Neuronal stem cell (in vitro differentiated cells): ENCODE measurements around the gene HLA-DOA.

Source experiments
- DNase-seq: peaks from one replicate; pipeline ENCODE4 v3.0.0-alpha.2; 2013; ENCODE audit warnings: low spot score
- H2AFZ ChIP-seq: one replicate; pipeline ENCODE4 v1.6.1; 2013; ENCODE audit warnings: mild to moderate bottlenecking, low read length, inconsistent platforms
- H2AK5ac ChIP-seq: 2 replicates; pipeline ENCODE4 v1.6.1; 2013; ENCODE audit warnings: low read depth, mild to moderate bottlenecking, inconsistent platforms, low read length, moderate library complexity, mixed read lengths
- H2BK120ac ChIP-seq: 2 replicates; pipeline ENCODE4 v1.6.1; 2013; ENCODE audit warnings: low read depth, mild to moderate bottlenecking, inconsistent platforms, low read length, moderate library complexity, mixed read lengths
- H2BK12ac ChIP-seq: one replicate; pipeline ENCODE4 v1.6.1; 2013; ENCODE audit warnings: low read length, inconsistent platforms
- H2BK15ac ChIP-seq: 2 replicates; pipeline ENCODE4 v1.6.1; 2013; ENCODE audit warnings: mild to moderate bottlenecking, low read length, inconsistent platforms, mixed read lengths
- H2BK5ac ChIP-seq: one replicate; pipeline ENCODE4 v1.6.1; 2013; ENCODE audit warnings: inconsistent platforms, mild to moderate bottlenecking, low read length, moderate library complexity
- H3K14ac ChIP-seq: one replicate; pipeline ENCODE4 v1.6.1; 2013; ENCODE audit warnings: low read length, inconsistent platforms
- H3K18ac ChIP-seq: 2 replicates; pipeline ENCODE4 v1.6.1; 2013; ENCODE audit warnings: low read length, inconsistent platforms
- H3K23ac ChIP-seq: 2 replicates; pipeline ENCODE4 v1.6.1; 2013; ENCODE audit warnings: low read depth, mild to moderate bottlenecking, mixed read lengths, low read length, inconsistent platforms; ENCODE audit not compliant: poor library complexity
- H3K27ac ChIP-seq: replicated peaks from 3 replicates; pipeline ENCODE4 v1.5.1; 2013; ENCODE audit warnings: low read length, inconsistent platforms
- H3K27me3 ChIP-seq, 3 experiments: 2 replicates each; pipeline ENCODE4 v1.6.1; 2013; ENCODE audit warnings: low read length in 3 of 3, mild to moderate bottlenecking in 2 of 3, inconsistent platforms in 1 of 3, low read depth in 1 of 3, mixed read lengths in 1 of 3, moderate library complexity in 1 of 3; ENCODE audit not compliant: control insufficient read depth in 3 of 3, insufficient read depth in 3 of 3
- H3K36me3 ChIP-seq, 2 donors: replicated peaks in 1 of 2; 2 replicates each; pipeline ENCODE4 v1.6.1; 2013; ENCODE audit warnings: low read length in 2 of 2; ENCODE audit not compliant: control insufficient read depth in 2 of 2, insufficient read depth in 2 of 2
- H3K4ac ChIP-seq: 2 replicates; pipeline ENCODE4 v1.6.1; 2013; ENCODE audit warnings: inconsistent platforms, mild to moderate bottlenecking, low read length, moderate library complexity
- H3K4me1 ChIP-seq, 2 donors: 1 replicate in 1 of 2; 2 replicates in 1 of 2; pipeline ENCODE4 v1.6.1; 2013; ENCODE audit warnings: low read length in 2 of 2, low read depth in 1 of 2; ENCODE audit not compliant: control insufficient read depth in 2 of 2, insufficient read depth in 1 of 2
- H3K4me2 ChIP-seq: one replicate; pipeline ENCODE4 v1.6.1; 2013; ENCODE audit warnings: mild to moderate bottlenecking, low read length, inconsistent platforms; ENCODE audit not compliant: insufficient read depth, poor library complexity, severe bottlenecking
- H3K4me3 ChIP-seq, 2 donors: 2 replicates each; pipeline ENCODE4 v1.5.1; 2013; ENCODE audit warnings: low read length in 2 of 2, mild to moderate bottlenecking in 2 of 2, inconsistent platforms in 1 of 2, moderate library complexity in 1 of 2
- H3K79me1 ChIP-seq: one replicate; pipeline ENCODE4 v1.6.1; 2013; ENCODE audit warnings: low read depth, mild to moderate bottlenecking, inconsistent platforms, low read length, moderate library complexity
- H3K9ac ChIP-seq: one replicate; pipeline ENCODE4 v1.6.1; 2013; ENCODE audit warnings: mild to moderate bottlenecking, low read depth, low read length, inconsistent platforms; ENCODE audit not compliant: poor library complexity
- H3K9me3 ChIP-seq, 2 donors: replicated peaks in 1 of 2; 2 replicates each; pipeline versions ENCODE3 to v1.6.1; 2013; ENCODE audit warnings: low read length in 2 of 2, mild to moderate bottlenecking in 2 of 2, inconsistent platforms in 1 of 2, low read depth in 1 of 2, mixed read lengths in 1 of 2, moderate library complexity in 1 of 2; ENCODE audit not compliant: control insufficient read depth in 2 of 2, insufficient read depth in 1 of 2
- H4K8ac ChIP-seq: one replicate; pipeline ENCODE4 v1.6.1; 2013; ENCODE audit warnings: low read depth, mild to moderate bottlenecking, inconsistent platforms, low read length, moderate library complexity
- H4K91ac ChIP-seq: one replicate; pipeline ENCODE4 v1.6.1; 2013; ENCODE audit warnings: low read length, low read depth, mild to moderate bottlenecking, inconsistent platforms; ENCODE audit not compliant: poor library complexity
- WGBS, 2 donors: extraction: QIAGEN DNeasy Blood & Tissue Kit; methylation state at CpG; one replicate each; pipeline ENCODE4 v1.1.7; 2013; ENCODE audit warnings: missing lambda C conversion rate in 2 of 2, mixed read lengths in 1 of 2; ENCODE audit not compliant: insufficient read length in 2 of 2, insufficient replicate concordance in 1 of 2; ENCODE audit errors: extremely low coverage in 2 of 2; 5-methylcytosine and 5-hydroxymethylcytosine counted together

The HLA-DOA gene

GRCh38 chr6:33024521-33024920 is 15.1 kb upstream of the HLA-DOA start:
- H3K36me3 ChIP-seq, result no peaks in the 10 kb centered on the region
- H3K23ac ChIP-seq, result no peak overlapping the region
- H2BK5ac ChIP-seq, result no peak overlapping the region
- no peaks in the 10 kb centered on the region for H3K79me1 ChIP-seq
- H3K4me1 ChIP-seq, result no peaks in the 10 kb centered on the region
- no peak overlapping the region for H4K91ac ChIP-seq
- H4K8ac ChIP-seq, result no peak overlapping the region
- no peak overlapping the region for H3K14ac ChIP-seq
- no peak overlapping the region for H3K4ac ChIP-seq
- H3K4me2 ChIP-seq, result no peak overlapping the region
- no peak overlapping the region for H2AFZ ChIP-seq
- H2AK5ac ChIP-seq, result no peak overlapping the region
- no peak overlapping the region for H2BK120ac ChIP-seq
- H2BK12ac ChIP-seq, result no peak overlapping the region
- no peaks in the 10 kb centered on the region for H3K9me3 ChIP-seq
- no peak for DNase-seq
- no peak overlapping the region for H3K18ac ChIP-seq
- H3K9ac ChIP-seq, result no peak overlapping the region
- no peak overlapping the region for H3K27ac ChIP-seq
- H2BK15ac ChIP-seq, result no peak overlapping the region
- no peak overlapping the region for H3K4me3 ChIP-seq
- peaks cover 0 to 22% (median 0%) of the 10 kb centered on the region in 3 experiments for H3K27me3 ChIP-seq

GRCh38 chr6:33023536-33023935 is 14.1 kb upstream of the HLA-DOA start:
- Histone ChIP-seq H3K4me2 (no peak overlapping the region), H2BK5ac (no peak overlapping the region)
- WGBS, 2 donors, result no CpG with 5 or more reads among the region's 3 CpGs

GRCh38 chr6:33021917-33022316 is 12.5 kb upstream of the HLA-DOA start:
- H3K4me2 ChIP-seq, result no peak overlapping the region
- H3K18ac ChIP-seq, result peak overlapping the region; percentile 35
- no peak overlapping the region for H2BK15ac ChIP-seq
- no peak overlapping the region for H2BK120ac ChIP-seq
- no peak overlapping the region for H4K91ac ChIP-seq
- no CpG with 5 or more reads among the region's 11 CpGs for WGBS, 2 donors
- H3K9me3 ChIP-seq, result no peaks in the 10 kb centered on the region
- H3K9ac ChIP-seq, result no peak overlapping the region
- no peak overlapping the region for H3K27ac ChIP-seq
- H3K23ac ChIP-seq, result no peak overlapping the region
- no peak overlapping the region for H2BK12ac ChIP-seq
- no peak overlapping the region for H3K14ac ChIP-seq
- no peaks in the 10 kb centered on the region for H3K4me1 ChIP-seq
- peaks cover 0 to 43% (median 0%) of the 10 kb centered on the region in 3 experiments for H3K27me3 ChIP-seq
- H2BK5ac ChIP-seq, result no peak overlapping the region
- no peak overlapping the region for H3K4me3 ChIP-seq
- H4K8ac ChIP-seq, result no peak overlapping the region
- no peak overlapping the region for H2AFZ ChIP-seq
- DNase-seq, result no peak
- no peak overlapping the region for H2AK5ac ChIP-seq
- H3K79me1 ChIP-seq, result no peaks in the 10 kb centered on the region
- no peaks in the 10 kb centered on the region for H3K36me3 ChIP-seq
- no peak overlapping the region for H3K4ac ChIP-seq

More at GRCh38 chr6:33023536-33023935, 14.1 kb upstream of the HLA-DOA start:
- no peak overlapping the region for H3K18ac ChIP-seq
- no peak overlapping the region for H3K9ac ChIP-seq
- no peak overlapping the region for H3K4me3 ChIP-seq
- H4K8ac ChIP-seq, result no peak overlapping the region
- no peak for DNase-seq
- H2BK120ac ChIP-seq, result no peak overlapping the region
- H3K9me3 ChIP-seq, result no peaks in the 10 kb centered on the region
- no peaks in the 10 kb centered on the region for H3K79me1 ChIP-seq
- no peak overlapping the region for H3K4ac ChIP-seq
- no peak overlapping the region for H2AFZ ChIP-seq
- H3K23ac ChIP-seq, result no peak overlapping the region
- H3K27ac ChIP-seq, result no peak overlapping the region
- H4K91ac ChIP-seq, result no peak overlapping the region
- no peak overlapping the region for H2AK5ac ChIP-seq
- no peak overlapping the region for H3K14ac ChIP-seq
- H2BK12ac ChIP-seq, result no peak overlapping the region
- H2BK15ac ChIP-seq, result no peak overlapping the region
- H3K36me3 ChIP-seq, result no peaks in the 10 kb centered on the region
- peaks cover 0 to 27% (median 0%) of the 10 kb centered on the region in 3 experiments for H3K27me3 ChIP-seq
- H3K4me1 ChIP-seq, result no peaks in the 10 kb centered on the region

- Histone ChIP-seq H2BK120ac (no peak overlapping the region), H3K27me3 (peaks cover 0 to 57% (median 0%) of the 10 kb centered on the region in 3 experiments), H3K9me3 (no peaks in the 10 kb centered on the region), H3K4me2 (no peak overlapping the region), H2BK15ac (no peak overlapping the region), H3K4me1 (no peaks in the 10 kb centered on the region), H3K27ac (no peak overlapping the region), H3K23ac (no peak overlapping the region), H3K4me3 (no peak overlapping the region), H4K91ac (no peak overlapping the region), H2BK5ac (no peak overlapping the region), H3K14ac (no peak overlapping the region), H2BK12ac (no peak overlapping the region), H2AK5ac (no peak overlapping the region), H3K18ac (no peak overlapping the region), H3K36me3 (no peaks in the 10 kb centered on the region), H3K4ac (no peak overlapping the region), H3K79me1 (no peaks in the 10 kb centered on the region), H4K8ac (no peak overlapping the region), H2AFZ (no peak overlapping the region), H3K9ac (no peak overlapping the region)
- DNase-seq, result no peak
These were observed 10.0 kb upstream of the HLA-DOA start for GRCh38 chr6:33019372-33019771.
